WI38 (cell line): Measurements from ENCODE around the gene NOL4L.

ENCODE experiments used
- H3K4me3 ChIP-seq: 2 replicates; pipeline ENCODE4 v1.5.1; 2011; ENCODE audit warnings: low read depth, mild to moderate bottlenecking, control low read depth, low read length
- TF ChIP-seq, protein P1 (sequence below): IDR thresholded peaks from 2 replicates; pipeline ENCODE4 v1.5.1; 2012; ENCODE audit warnings: low read depth, mild to moderate bottlenecking, control low read depth, low read length

NOL4L gene

DNA sequence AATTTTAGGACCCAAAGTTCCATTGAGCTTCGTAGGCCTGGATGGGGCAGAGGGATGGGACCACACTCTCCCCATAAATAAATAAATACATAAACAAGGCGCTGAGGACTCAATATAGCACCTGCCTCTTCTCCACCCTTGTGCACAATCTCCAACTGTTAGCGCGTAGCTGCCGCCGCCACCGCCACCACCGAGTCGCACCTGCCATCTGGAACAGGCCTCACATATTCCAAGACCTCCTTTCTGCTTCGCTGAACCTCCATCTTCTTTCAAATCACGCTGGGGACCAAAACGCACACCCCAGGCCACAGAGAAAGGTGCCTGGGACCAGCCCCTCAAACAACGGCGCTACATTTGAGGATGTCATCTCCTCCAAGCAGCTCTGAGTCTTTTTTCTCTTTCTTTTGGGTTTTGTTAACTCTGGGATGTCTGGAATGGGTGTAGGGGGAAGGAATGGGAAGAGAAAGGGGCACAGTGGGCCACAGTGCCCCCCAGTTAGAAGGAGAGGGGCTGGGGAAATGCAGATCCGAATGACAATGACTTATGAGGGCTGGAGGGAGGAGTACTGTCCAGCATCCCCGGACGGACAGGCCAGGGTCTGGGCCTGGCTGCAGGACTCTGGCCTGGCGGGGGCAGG is 49.7 kb downstream of the NOL4L start:
- H3K4me3 ChIP-seq: no peak overlapping the region
- TF ChIP-seq, protein P1, sequence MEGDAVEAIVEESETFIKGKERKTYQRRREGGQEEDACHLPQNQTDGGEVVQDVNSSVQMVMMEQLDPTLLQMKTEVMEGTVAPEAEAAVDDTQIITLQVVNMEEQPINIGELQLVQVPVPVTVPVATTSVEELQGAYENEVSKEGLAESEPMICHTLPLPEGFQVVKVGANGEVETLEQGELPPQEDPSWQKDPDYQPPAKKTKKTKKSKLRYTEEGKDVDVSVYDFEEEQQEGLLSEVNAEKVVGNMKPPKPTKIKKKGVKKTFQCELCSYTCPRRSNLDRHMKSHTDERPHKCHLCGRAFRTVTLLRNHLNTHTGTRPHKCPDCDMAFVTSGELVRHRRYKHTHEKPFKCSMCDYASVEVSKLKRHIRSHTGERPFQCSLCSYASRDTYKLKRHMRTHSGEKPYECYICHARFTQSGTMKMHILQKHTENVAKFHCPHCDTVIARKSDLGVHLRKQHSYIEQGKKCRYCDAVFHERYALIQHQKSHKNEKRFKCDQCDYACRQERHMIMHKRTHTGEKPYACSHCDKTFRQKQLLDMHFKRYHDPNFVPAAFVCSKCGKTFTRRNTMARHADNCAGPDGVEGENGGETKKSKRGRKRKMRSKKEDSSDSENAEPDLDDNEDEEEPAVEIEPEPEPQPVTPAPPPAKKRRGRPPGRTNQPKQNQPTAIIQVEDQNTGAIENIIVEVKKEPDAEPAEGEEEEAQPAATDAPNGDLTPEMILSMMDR: no peak

DNA sequence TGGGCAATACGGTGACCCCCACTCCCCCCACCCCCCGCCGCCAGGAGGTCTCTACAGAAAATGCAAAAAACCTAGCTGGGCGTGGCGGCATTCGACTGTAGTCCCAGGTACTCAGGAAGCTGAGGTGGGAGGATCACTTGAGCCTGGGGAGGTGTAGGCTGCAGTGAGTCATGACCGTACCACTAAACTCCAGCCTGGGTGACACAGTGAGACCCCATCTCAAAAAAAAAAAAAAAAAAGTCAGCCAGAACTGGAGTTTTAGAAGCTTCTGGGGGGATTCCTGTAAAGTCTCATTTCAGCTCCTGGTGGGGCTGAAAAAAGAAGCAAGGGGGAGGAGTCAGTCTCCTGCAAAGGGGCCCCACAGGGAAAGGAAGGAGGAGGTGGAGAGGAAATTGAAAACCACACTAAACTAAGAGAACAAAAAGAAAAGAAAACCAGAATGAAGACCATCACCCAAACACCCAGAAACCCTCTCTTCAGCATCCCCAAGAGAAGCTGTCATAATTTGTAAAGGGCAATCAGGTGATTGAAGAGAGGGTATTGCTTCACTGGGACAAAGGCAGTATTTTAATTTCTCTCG is 50.4 kb downstream of the NOL4L start:
- H3K4me3 ChIP-seq: no peak overlapping the region
- TF ChIP-seq, protein P1: no peak

DNA sequence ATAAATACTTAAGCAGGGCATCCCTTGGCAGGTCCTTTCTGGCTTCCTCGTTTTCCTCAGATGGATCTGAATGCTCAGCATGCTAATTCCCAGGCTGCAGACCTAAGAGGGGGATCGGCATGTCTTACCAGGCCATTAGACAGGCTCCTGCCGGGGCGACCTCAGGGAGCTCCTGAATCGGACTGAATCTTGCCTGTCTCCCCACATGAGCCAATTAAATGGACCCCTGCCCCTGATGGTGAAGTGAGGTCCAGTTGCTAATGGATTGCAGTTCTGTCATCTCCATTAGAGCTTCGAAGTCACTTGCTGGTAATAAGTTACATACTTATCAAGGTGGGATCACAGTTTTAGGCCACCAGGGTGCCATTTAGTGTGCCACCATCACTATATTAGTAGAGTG is 51.4 kb downstream of the NOL4L start:
- TF ChIP-seq, protein P1: no peak
- H3K4me3 ChIP-seq: no peak overlapping the region

DNA sequence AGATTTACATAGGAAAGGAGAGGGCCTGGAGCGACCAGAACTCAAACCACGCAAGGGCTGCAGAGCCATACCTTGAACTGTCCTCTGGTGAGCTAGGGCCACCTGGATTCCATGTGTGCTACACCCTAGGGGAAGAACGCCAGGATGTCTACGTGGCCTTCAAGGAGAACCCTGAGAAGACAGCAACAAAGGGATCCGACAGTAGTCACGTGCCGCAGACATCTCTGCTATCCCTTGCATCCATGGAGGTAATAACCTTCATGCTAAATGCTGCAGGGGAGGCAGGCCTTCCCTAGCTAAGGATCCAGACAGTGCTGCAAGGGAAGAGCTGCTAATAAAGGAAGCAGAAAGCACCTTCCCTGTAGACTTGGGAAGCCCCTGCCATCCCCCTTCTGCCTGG is 52.9 kb downstream of the NOL4L start:
- TF ChIP-seq, protein P1: no peak
- no peak overlapping the region for H3K4me3 ChIP-seq

DNA sequence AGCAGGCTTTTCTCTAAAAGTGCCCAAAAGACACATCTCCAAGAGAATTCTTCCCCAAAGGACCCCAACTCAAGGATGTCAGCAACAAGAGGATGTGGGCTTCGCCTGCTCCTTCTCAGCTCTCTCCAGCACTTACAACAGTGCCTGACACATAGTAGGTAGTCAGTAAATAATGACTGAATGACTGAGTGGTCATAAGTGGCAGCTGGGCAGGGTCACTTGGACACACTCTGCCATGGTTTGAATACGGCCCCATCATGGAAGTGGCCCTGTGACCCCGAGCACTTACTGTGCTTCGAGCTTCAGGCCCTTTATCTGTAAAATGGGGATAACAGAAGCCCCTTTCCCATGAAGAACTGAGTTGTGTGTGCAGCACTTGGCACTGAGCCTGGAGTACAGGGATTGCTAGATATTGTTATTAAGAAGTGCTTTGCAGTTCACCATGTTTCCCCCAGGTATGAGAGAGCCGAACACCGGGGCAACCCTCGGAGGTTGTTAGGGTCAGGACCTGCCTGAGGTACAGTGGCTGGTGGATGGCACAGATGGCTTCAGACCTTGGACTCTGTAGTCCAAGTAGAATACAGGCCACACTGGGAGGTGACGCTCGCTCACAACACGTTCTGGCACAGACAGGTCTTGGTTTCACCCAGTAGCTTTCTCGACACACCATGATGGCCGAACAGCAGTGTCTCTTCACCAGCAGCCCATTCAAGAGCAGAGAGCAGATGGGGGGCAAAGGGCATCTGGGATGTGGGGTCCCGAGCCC is 56.0 kb downstream of the NOL4L start:
- TF ChIP-seq, protein P1: no peak
- no peak overlapping the region for H3K4me3 ChIP-seq

DNA sequence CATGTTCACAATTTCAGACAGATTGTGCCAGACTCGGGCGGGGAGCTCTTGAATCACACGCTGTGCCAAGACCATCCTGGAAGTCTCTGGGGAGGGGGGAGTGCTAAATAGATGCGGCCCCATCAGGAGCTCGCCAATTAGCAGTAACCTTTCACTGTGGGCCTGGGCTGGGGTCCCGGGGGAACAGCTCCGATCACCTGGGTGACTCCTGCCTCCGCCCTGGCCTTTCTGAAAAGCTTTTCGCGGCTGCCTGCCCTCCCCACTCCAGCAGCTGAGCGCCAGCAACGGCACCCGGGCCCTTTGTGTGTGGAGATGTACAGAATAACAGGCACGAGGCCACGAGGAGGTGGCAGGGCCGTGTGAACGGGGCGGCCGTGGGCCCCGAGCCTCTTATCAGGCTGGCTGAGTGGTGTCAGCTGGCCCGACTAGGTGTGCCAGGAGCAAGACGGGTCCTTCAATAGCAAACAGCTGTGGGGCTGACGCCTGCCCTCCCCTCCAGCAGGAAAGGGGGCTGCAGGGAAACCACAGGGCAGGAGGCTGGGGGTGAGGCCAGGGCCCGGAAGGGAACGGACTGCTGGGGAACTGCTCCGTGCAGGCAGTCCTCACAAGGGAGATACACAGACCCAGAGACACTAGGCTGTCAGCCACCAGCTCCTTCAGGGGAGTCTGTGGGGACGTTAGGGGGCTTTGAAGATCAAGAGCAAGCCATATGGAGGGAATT is 56.8 kb downstream of the NOL4L start:
- TF ChIP-seq, protein P1: no peak
- H3K4me3 ChIP-seq: no peak overlapping the region
